HCT116 (cell line): ENCODE measurements around the gene TTBK1. TPM values are rescaled to one million over a fixed set of nuclear protein-coding genes. Genes with fewer than 3 reads are reported as not detected.

ENCODE experiments used
- ATAC-seq: fragments of 200-7000 bp; cut with Tn5 transposase; 2 replicates; pipeline ENCODE4 v1.9.1; 2020; ENCODE audit warnings: mild to moderate bottlenecking, moderate library complexity
- BruUV-seq: library from RNA; stranded (reverse); fragments of 400-500 nt; replicated peaks from 2 replicates; lab custom pipeline; 2021; lab: Mats Ljungman, UMichigan
- CTCF ChIA-PET: fragments of 300-600 bp; sonication (Branson Sonifier 250); formaldehyde crosslinking; loops from one replicate; lab custom pipeline; 2021; ENCODE audit warnings: antibody characterized with exemption; lab: Charles Lee
- POLR2A ChIA-PET: fragments of 300-600, 350-600 bp; sonication (Branson Sonifier 250); formaldehyde crosslinking; loops from one replicate; lab custom pipeline; 2021; ENCODE audit warnings: antibody characterized with exemption; lab: Charles Lee
- RAD21 ChIA-PET, 2 experiments: fragments of 300-600 bp; sonication (Branson Sonifier 250); formaldehyde crosslinking; loops; one replicate each; lab custom pipeline; 2023; ENCODE audit warnings: low total read pairs in 2 of 2; ENCODE audit not compliant: uncharacterized antibody in 2 of 2, unreplicated experiment in 2 of 2, low non-redundant PET in 1 of 2; lab: Charles Lee
- DNase-seq: peaks from one replicate; pipeline ENCODE4 v3.0.0-alpha.2; 2010; ENCODE audit warnings: low read depth, low spot score
- H2AFZ ChIP-seq: fragments of 200-600 bp; shearing (Covaris generic), sonication (generic); 2 replicates; pipeline ENCODE4 v1.6.1; 2017; ENCODE audit warnings: low read depth, mixed run types, mixed read lengths, antibody characterized with exemption, low read length; ENCODE audit not compliant: poor library complexity, severe bottlenecking
- H3K27ac ChIP-seq: 2 replicates; pipeline ENCODE4 v1.5.1; 2012; ENCODE audit warnings: low read depth, low read length
- H3K27me3 ChIP-seq: fragments of 200-600 bp; sonication (generic); 2 replicates; pipeline ENCODE4 v1.6.1; 2016; ENCODE audit warnings: mixed run types, low read length, mixed read lengths; ENCODE audit not compliant: insufficient read depth
- H3K36me3 ChIP-seq, 2 experiments: fragments of 200-500 bp in 1 of 2; fragments of 200-600 bp in 1 of 2; sonication (Bioruptor generic) in 1 of 2; sonication (generic) in 1 of 2; 2 replicates each; pipeline versions ENCODE4 v1.5.1 to v1.6.1; 2014 to 2016; ENCODE audit warnings: low read length in 2 of 2, inconsistent platforms in 1 of 2, mixed read lengths in 1 of 2, mixed run types in 1 of 2; ENCODE audit not compliant: insufficient read depth in 2 of 2, control insufficient read depth in 1 of 2
- H3K4me1 ChIP-seq, 2 experiments: fragments of 200-600 bp in 1 of 2; sonication (generic) in 1 of 2; 2 replicates each; pipeline versions ENCODE4 v1.5.1 to v1.6.1; 2012 to 2017; ENCODE audit warnings: low read length in 2 of 2, inconsistent platforms in 1 of 2, mild to moderate bottlenecking in 1 of 2, mixed read lengths in 1 of 2, mixed run types in 1 of 2, moderate library complexity in 1 of 2; ENCODE audit not compliant: insufficient read depth in 2 of 2, control insufficient read depth in 1 of 2
- H3K4me2 ChIP-seq: fragments of 200-600 bp; sonication (generic); 2 replicates; pipeline ENCODE4 v1.6.1; 2017; ENCODE audit warnings: mixed run types, low read length, mixed read lengths
- H3K4me3 ChIP-seq, 2 experiments: fragments of 200-600 bp in 1 of 2; sonication (generic) in 1 of 2; replicated peaks in 1 of 2; 2 replicates each; pipeline ENCODE4 v1.5.1; 2011 to 2016; ENCODE audit warnings: low read length in 2 of 2, control low read depth in 1 of 2, low read depth in 1 of 2, mild to moderate bottlenecking in 1 of 2, mixed read lengths in 1 of 2, mixed run types in 1 of 2
- H3K79me2 ChIP-seq: fragments of 200-600 bp; sonication (generic); 2 replicates; pipeline ENCODE4 v1.6.1; 2017; ENCODE audit warnings: mild to moderate bottlenecking, mixed run types, low read length, moderate library complexity, mixed read lengths; ENCODE audit not compliant: insufficient read depth
- H3K9ac ChIP-seq: fragments of 200-600 bp; sonication (generic); 2 replicates; pipeline ENCODE4 v1.6.1; 2016; ENCODE audit warnings: low read length, mixed read lengths
- H3K9me2 ChIP-seq: fragments of 200-600 bp; sonication (generic), shearing (Covaris generic); 2 replicates; pipeline ENCODE4 v1.6.1; 2017; ENCODE audit warnings: mixed run types, mild to moderate bottlenecking, moderate library complexity; ENCODE audit not compliant: insufficient read depth
- H3K9me3 ChIP-seq, 2 experiments: fragments of 200-500 bp in 1 of 2; fragments of 200-600 bp in 1 of 2; sonication (Bioruptor generic) in 1 of 2; sonication (generic) in 1 of 2; 2 replicates each; pipeline ENCODE4 v1.6.1; 2014 to 2017; ENCODE audit warnings: low read length in 2 of 2, mixed read lengths in 2 of 2, inconsistent platforms in 1 of 2, low read depth in 1 of 2, mild to moderate bottlenecking in 1 of 2, mixed run types in 1 of 2, moderate library complexity in 1 of 2; ENCODE audit not compliant: control insufficient read depth in 1 of 2, insufficient read depth in 1 of 2
- H4K20me1 ChIP-seq: fragments of 200-600 bp; sonication (generic), shearing (Covaris generic); 2 replicates; pipeline ENCODE4 v1.6.1; 2017; ENCODE audit warnings: mixed run types, mild to moderate bottlenecking, moderate library complexity; ENCODE audit not compliant: insufficient read depth
- CBX3 ChIP-seq: IDR thresholded peaks from 2 replicates; pipeline ENCODE4 v1.6.1; 2012; ENCODE audit warnings: low read depth
- CEBPB ChIP-seq: IDR thresholded peaks from 2 replicates; pipeline ENCODE4 v1.6.1; 2012; ENCODE audit warnings: low read depth
- EGR1 ChIP-seq: IDR thresholded peaks from 2 replicates; pipeline ENCODE4 v1.6.1; 2012; ENCODE audit warnings: low read depth
- ELF1 ChIP-seq: IDR thresholded peaks from 2 replicates; pipeline ENCODE4 v1.6.1; 2012; ENCODE audit warnings: low read depth, borderline replicate concordance
- FOSL1 ChIP-seq: IDR thresholded peaks from 2 replicates; pipeline ENCODE4 v1.6.1; 2012; ENCODE audit warnings: low read depth
- POLR2AphosphoS5 ChIP-seq: IDR thresholded peaks from 2 replicates; pipeline ENCODE4 v1.6.1; 2011; ENCODE audit warnings: mild to moderate bottlenecking, low read depth, low read length, moderate library complexity
- RAD21 ChIP-seq: IDR thresholded peaks from 2 replicates; pipeline ENCODE4 v1.6.1; 2012; ENCODE audit warnings: low read depth, mild to moderate bottlenecking
- SIN3A ChIP-seq: IDR thresholded peaks from 2 replicates; pipeline ENCODE4 v1.6.1; 2012; ENCODE audit warnings: low read depth
- SRF ChIP-seq: IDR thresholded peaks from 2 replicates; pipeline ENCODE4 v1.6.1; 2012; ENCODE audit warnings: low read depth
- TCF7L2 ChIP-seq: IDR thresholded peaks from 2 replicates; pipeline ENCODE4 v1.7.0; 2011; ENCODE audit warnings: borderline replicate concordance, inconsistent platforms; ENCODE audit not compliant: insufficient read depth, insufficient read length; ENCODE audit errors: extremely low read depth
- ZBTB33 ChIP-seq: IDR thresholded peaks from 2 replicates; pipeline ENCODE4 v1.6.1; 2011; ENCODE audit warnings: mild to moderate bottlenecking, low read length, moderate library complexity; ENCODE audit not compliant: insufficient replicate concordance; ENCODE audit errors: extremely low read depth
- ZNF274 ChIP-seq: fragments of 200-500 bp; sonication (Bioruptor generic); IDR thresholded peaks from 2 replicates; pipeline ENCODE4 v1.6.1; 2014; ENCODE audit warnings: mild to moderate bottlenecking, low read depth, low read length, inconsistent platforms
- intact Hi-C: fragments of 100-400 bp; cut with micrococcal nuclease; formaldehyde crosslinking; loops from 2 replicates; pipeline ENCODE4 v1.10.0; 2022
- total RNA-seq: library from RNA; stranded (reverse); gene quantifications from one replicate; pipeline ENCODE4 v1.2.1, GENCODE V29; 2021; ENCODE audit not compliant: unreplicated experiment
- TF ChIP-seq, protein P1 (sequence below): IDR thresholded peaks from 2 replicates; pipeline ENCODE4 v1.6.1; 2012
- TF ChIP-seq, protein P2 (sequence below): IDR thresholded peaks from 2 replicates; pipeline ENCODE4 v1.6.1; 2012

Gene TTBK1
- total RNA-seq, 1 experiment from 2014 or later: not detected

- Histone ChIP-seq H3K9me2 (no peaks in the 10 kb centered on the region), H3K27ac (no peak overlapping the region), H3K79me2 (no peaks in the 10 kb centered on the region), H3K4me1 (no peaks in the 10 kb centered on the region), H3K9ac (no peak overlapping the region), H3K4me2 (no peak overlapping the region), H3K9me3 (no peaks in the 10 kb centered on the region), H2AFZ (no peak overlapping the region), H3K4me3 (no peak overlapping the region), H3K27me3 (no peaks in the 10 kb centered on the region), H3K36me3 (no peaks in the 10 kb centered on the region), H4K20me1 (no peaks in the 10 kb centered on the region)
- intact Hi-C loops: no loop called here
- ATAC-seq (no peak), DNase-seq (no peak)
- ChIA-PET POLR2A (no interaction called here), CTCF (no interaction called here), RAD21 (no interaction called here)
- no peak for TF ChIP-seq TCF7L2
- TF ChIP-seq RAD21: no peak
- TF ChIP-seq ELF1: no peak
- no peak for TF ChIP-seq EGR1
- TF ChIP-seq SRF: no peak
- TF ChIP-seq, protein P1, sequence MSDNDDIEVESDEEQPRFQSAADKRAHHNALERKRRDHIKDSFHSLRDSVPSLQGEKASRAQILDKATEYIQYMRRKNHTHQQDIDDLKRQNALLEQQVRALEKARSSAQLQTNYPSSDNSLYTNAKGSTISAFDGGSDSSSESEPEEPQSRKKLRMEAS: no peak
- TF ChIP-seq CBX3: no peak
- TF ChIP-seq SIN3A: no peak
- TF ChIP-seq ZNF274: no peak
- TF ChIP-seq ZBTB33: no peak
- no peak for TF ChIP-seq CEBPB
- TF ChIP-seq, protein P2, sequence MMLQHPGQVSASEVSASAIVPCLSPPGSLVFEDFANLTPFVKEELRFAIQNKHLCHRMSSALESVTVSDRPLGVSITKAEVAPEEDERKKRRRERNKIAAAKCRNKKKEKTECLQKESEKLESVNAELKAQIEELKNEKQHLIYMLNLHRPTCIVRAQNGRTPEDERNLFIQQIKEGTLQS: no peak
- TF ChIP-seq FOSL1: no peak
- TF ChIP-seq POLR2AphosphoS5: no peak
- BruUV-seq: no TSS peak
Measured at GRCh38 chr6:43296780-43297497, 53.7 kb downstream of the TTBK1 start.
